Measurements from ENCODE around the gene ACSF3.

The ACSF3 gene

GRCh38 chr16:89192956-89193575, 99.4 kb downstream of the ACSF3 start:
- DNase-seq, result peak; percentile 27 to 76

DNA sequence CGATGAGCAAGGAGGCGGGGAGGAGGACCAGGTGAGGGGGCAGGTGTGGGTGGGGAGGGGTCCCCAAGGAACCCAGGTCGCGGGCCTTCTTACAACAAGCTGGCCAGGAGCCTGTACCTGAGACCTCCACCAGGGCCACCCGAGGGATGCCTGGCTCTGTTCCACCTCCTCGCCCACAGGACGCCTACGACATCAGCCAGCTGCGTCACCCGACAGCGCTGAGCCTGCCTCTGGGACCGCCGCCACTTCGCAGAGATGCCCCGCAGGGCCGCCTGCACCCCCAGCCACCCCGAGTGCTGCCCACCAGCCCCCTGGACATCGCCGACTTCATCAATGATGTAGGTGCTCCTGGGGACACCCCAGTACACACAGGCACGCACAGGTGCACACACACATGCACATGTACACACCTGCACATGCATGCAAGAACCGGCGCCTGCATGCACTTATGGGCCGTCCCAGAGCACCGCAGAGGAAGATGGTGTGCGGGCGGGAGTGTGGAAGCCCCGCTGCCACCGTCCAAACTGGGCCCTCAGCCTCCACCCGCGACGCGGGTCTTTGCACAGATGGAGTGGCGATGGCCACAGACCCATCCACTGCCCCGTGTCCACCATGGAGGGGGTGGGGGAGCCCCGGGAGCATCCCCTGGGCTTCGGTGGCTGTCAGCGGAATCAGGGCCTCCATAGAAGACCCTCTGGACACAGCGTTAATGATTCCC, 100.1 kb downstream of the ACSF3 start:
- peak in 1 of 2 experiments; percentile 59 for DNase-seq

- no peak for DNase-seq
Observed at GRCh38 chr16:89194340-89195311, 101.0 kb downstream of the ACSF3 start.

- no peak for DNase-seq
Observed at GRCh38 chr16:89195521-89196171, 102.0 kb downstream of the ACSF3 start.

DNA sequence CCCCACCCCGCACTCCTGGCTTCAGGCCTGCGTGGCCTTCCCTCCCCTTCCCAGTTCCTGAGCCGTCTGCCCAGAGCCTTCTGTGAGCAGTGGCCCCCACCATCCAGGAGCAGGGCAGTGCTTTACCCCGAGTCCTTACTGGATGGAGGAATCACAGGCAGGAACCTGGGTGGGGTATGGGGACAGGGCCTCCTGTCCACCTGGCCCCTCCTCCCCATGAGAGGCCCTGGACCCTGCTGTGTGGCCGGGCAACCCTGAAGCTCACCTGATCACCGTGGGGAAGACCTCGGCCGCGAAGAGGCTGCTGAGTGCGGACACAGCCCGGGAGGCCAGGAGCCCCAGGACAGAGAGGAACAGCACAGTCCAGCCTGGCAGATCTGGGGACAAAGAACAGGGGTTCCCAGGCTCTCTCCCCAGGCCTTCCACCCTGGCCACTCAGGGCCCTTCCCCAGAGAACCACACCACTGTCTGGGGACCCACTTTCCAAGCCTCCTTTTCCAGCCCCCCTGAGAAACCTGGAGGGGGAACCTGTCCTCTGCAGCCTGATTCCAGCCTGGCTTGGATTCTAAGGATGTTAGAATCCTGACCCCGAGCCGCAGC, 103.5 kb downstream of the ACSF3 start:
- DNase-seq, result no peak

- DNase-seq, result no peak
Observed at GRCh38 chr16:89197633-89198416, 104.2 kb downstream of the ACSF3 start.

DNA sequence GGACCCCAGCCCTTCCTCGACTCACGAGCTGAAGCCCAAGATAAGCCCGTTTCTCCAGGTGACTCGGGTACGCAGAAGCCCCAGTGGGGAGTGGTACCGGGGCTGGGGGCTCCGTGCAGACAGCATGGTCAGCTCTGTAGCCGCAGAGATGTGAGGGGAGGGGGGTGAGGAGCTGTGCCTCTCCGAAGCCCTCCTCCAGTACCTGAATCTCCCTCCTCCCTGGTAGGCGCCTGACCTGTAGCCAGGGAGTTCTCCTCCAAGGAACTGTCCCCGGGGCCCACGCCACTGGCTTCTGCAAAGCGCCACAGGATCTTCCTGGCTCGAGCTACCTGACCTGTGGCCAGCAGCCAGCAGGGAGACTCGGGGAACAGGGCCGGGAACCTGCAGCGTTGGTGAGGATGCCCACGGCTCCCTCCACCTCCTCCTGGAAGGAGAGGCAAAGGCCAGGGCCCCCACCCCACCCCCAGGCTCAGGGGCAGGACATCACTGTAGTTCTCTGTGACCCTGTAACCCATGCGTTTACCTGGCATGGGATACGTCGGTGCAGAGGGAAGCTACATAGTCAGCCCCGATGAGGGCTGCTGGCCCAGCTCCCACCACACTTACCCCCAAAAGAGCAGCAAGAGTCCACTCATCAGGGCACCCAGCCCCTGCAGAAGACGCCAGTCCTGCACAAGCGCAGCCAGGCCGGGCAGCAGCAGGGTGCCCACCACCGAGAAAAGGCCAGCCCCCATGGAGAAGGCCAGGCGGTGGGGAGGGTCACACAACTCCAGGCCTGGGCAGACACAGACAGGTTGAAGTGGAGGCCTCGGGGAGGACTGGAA, 105.0 kb downstream of the ACSF3 start:
- DNase-seq, result no peak

DNA sequence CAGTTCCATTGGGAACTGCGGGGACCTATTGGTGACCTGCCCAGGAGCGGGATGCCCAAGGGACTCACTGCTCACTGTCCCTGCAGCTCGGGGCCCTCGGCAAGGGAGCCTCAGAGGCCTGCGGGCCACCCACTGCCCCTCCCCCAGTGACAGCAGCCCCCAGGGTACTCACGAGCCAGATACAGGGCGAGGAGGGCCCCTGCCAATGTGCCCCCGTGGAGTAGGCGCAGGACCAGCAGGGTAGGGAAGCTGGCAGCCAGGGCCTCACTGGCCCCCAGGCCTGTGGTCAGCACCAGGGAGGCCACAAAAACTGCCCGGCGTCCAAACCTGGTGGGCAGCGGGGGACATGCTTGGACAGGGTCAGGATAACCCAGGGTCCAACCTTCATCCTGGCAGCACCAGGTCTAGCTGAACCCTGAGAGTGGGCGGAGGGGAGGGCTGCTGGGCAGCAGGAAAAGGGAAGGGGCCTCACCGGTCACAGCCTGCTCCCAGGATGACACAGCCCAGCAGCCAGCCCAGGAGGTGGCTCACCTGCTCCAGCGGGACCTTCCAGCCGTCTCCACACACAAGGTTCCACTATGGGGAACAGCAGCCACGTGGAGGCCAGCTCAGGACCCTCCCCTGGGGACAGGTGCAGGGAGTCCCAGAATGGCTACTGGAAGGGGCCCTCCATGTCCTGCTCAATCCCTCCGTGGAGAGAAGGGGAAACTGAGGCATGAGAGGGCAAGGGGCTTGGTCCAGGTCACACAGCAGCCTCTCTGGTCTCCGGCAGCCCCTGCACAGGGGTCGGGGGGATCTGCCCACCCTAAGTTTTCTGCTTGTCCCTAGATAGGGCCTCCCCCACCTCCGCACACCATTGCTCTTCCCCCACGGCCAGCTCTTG, 105.8 kb downstream of the ACSF3 start:
- no peak for DNase-seq

GRCh38 chr16:89200124-89200849, 106.6 kb downstream of the ACSF3 start, which contains the start of gene SLC22A31:
Gene SLC22A31, minus strand, starts transcription at chr16:89200537. Its CDS starts 36 bp downstream, at chr16:89200501.
- peak in 1 of 2 experiments; percentile 24 for DNase-seq

- DNase-seq, result no peak
Observed at GRCh38 chr16:89200850-89201411, 107.3 kb downstream of the ACSF3 start.

DNA sequence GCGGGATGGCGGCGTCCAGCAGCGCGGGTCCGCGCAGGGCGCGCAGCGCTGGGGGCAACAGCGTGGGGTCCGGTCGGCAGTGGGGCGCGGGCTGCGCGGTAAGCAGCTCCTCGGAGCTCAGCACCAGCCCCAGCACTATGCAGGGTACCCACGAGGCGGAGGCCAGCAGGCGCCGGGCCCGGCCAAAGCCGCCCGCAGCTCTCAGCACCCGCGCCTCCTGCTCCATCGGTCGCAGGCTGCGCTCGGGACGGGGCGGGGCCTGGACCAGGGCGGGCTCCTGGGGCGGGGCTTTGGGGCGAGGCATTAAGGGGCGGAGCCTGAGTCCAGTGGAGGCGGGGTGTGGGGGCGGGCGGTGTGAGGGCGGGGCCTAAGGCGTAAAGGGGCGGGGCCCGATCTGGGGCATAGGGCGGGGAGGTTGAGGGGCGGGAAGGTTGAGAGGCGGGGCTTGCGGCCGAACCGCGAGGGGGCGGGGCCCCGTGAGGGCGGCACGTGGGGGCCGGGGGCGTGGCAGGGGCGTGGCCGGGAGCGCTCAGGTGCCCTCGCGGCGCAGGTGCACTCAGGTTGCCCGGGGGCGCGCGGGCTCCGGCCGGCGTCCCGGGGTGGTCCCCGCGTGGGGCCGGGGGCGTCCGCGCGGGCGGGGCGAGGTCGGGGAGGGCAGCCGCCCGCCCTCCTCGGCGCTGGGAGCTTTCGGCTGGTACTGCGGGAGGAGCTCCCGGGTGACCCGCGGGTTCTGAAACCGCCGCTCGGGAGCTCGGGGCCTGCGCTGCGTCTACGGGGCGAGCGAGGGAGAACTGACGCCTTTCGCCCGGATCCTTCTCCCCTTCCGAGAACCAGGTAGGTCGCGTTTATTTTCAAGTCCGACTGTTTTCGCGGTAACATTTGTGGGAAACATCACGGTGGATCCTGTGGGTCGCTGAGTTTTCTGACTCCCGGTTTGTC, 108.1 kb downstream of the ACSF3 start:
- peak; percentile 46 to 94 for DNase-seq

DNA sequence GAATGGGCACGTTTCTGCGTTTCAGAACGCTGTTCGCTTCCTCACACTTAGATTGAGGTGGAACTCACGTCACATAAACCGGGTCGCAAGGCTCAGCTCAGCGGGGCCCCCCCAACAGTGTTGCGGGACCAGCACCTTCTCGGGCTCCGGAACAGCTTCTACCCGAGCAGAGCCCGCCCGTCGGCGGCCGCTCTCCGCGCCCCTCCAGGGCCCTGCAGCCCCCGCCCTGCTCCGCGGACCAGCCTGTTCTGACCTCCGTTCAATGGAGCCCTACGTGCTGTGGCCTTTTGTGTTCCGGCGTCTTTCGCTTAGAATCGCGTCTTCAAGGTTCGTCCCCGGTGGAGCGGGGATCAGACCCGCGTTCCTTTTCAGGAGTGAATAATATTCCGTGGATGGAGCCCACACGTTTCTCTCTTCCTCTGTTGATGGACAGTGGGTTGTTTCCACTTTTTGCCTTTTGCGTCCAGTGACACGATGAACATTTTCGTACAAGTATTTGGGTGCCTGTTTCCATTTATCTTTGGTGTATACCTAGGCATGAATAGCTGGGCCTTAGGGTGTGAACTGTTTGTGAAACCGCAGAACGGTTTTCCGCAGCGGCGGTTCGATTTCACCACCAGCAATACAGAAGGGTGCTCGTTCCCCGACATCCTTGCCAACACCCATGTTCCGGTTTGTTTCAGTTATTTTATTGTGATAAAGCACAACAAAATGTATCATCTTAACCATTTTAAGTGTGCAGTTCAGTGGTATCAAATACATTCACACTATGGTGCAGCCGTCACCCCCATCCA, 109.0 kb downstream of the ACSF3 start:
- DNase-seq, result no peak
